ENCODE measurements around the gene KTI12.
"Not testable (repeated sequence)": the region's sequence is repeated elsewhere in the genome, so short reads cannot be mapped to it uniquely, and the experiment has no call there.

The KTI12 gene, protein sequence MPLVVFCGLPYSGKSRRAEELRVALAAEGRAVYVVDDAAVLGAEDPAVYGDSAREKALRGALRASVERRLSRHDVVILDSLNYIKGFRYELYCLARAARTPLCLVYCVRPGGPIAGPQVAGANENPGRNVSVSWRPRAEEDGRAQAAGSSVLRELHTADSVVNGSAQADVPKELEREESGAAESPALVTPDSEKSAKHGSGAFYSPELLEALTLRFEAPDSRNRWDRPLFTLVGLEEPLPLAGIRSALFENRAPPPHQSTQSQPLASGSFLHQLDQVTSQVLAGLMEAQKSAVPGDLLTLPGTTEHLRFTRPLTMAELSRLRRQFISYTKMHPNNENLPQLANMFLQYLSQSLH

DNA sequence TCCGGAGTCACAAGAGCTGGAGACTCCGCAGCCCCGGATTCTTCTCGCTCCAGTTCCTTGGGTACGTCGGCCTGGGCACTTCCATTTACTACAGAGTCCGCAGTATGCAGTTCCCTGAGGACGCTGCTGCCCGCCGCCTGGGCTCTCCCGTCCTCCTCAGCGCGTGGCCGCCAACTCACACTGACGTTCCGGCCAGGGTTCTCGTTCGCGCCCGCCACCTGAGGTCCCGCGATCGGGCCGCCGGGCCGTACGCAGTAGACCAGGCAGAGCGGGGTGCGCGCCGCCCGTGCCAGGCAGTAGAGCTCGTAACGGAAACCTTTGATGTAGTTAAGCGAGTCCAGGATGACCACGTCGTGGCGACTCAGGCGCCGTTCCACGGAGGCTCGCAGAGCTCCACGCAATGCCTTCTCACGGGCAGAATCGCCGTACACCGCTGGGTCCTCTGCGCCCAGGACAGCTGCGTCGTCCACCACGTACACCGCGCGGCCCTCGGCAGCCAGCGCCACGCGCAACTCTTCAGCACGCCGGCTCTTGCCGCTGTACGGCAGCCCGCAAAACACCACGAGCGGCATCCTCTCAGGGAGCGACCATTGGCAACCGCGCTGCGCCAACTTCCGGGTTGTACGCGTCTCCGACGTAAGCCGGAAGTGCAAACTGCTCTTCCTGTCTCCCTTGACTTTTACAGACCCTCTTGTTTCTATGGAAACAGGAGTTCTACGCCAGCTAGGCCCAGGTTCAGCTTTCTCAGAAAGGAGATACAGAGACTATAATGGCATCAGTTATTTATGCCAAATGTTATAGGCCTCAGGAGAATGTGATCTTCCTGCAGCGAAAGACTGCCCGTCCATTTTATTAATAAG is at the start of gene KTI12:
Gene KTI12, minus strand, starts transcription at position 621 of the 860 bp plus-strand sequence. Its CDS starts 49 bp downstream, at position 572.
- DNase-seq (ENCODE audit: low read depth in 2 of 2): peak; percentile 71 to 81

DNA sequence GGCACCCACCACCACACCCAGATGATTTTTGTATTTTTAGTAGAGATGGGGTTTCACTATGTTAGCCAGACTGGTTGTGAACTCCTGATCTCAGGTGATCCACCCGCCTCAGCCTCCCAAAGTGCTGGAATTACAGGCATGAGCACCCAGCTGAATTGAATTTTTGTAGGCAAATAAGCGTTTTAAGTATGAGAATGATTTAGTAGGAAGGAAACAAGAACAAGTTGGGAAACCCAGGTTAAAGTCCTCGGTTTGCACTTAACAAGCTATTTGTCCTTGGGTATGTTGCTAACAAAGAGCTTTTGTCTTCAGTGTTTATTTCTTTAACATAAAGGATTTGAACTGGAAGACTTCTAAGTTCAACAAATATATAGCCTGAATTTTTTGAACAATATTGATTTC is 46.4 kb upstream of the KTI12 start:
- DNase-seq (ENCODE audit: low read depth in 2 of 2): no peak

DNA sequence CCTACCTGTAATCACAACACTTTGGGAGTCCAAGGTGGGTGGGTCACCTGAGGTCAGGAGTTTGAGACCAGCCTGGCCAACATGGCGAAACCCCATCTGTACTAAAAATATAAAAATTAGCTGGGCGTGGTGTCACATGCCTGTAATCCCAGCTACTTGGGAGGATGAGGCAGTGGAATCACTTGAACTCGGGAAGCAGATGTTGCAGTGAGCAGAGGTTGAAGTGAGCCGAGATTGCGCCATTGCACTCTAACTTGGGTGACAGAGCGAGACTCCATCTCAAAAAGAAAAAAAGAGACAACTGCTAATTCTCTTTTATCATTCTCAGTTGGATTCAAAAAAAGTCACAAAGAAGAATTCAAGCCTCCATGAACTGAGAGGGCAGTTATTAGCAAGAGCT is 43.7 kb upstream of the KTI12 start:
- not testable (repeated sequence) for DNase-seq (ENCODE audit: low read depth in 2 of 2)

DNA sequence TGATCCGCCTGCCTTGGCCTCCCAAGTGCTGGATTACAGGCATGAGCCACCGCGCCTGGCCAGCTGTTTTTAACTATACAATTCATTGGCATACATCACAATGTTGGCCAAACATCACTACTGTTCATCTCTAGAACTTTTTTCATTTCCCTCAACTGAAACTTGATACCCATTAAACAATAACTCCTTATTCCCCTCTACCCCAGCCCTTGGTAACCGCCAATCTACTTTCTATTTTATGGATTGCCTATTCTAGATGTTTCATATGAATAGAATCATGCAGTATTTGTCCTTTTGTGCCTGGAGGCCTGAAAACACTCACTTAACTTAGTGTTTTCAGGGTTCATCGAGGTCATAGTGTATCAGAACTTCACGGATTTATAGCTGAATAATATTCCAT is 38.7 kb upstream of the KTI12 start:
- DNase-seq (ENCODE audit: low read depth in 2 of 2): no peak

DNA sequence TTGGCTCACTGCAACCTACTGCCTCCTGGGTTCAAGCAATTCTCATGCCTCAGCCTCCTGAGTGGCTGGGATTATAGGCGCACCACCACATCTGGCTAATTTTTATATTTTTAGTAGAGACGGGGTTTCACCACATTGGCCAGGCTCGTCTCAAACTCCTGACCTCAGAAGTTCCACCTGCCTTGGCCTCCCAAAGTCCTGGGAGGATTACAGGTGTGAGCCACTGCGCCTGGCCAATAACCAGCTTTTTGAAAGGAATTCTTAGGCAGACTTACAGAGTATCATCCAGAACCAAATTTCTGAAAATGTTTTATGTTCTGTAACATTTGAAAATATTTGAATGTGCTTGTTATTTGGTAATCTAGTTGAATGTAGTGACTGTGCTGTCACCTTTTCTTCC is 37.1 kb upstream of the KTI12 start:
- no peak for DNase-seq (ENCODE audit: low read depth in 2 of 2)

DNA sequence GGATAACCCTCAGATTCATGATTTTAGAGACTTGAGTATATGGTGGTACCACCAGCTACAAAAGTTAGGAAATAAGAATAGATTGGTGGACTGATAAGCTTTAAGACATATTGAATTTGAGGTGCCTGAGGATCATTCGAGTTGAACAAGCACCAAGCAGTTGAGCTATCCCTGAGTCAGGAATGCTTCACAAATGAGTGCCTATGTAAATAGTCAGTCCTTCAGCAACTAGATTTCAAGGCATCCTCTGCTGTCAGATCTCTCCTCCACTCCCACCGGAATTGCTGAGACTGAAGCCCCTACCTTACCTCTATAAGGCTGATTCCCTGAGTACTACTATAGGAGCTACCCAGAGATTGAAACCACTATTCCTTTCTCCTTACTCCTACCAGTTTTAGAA is 29.6 kb upstream of the KTI12 start:
- DNase-seq (ENCODE audit: low read depth in 2 of 2): no peak

DNA sequence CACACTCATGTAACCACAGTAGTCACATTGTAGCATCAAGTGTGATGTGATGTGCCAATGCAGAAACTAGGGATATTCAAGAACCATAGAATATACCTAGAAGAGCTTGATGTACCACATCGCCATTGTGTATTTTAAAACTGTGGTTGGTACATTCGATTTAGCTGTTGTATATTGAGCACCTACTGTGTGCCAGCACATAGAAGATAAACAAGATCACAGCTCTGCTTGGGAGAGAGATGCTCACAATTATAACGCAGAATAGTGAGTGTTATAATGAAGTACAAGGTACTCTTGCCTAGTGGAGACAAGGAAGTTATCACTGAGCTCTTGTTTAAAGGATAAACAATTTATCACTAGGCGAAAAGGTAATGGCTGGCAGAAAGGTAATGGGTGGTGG is 27.2 kb upstream of the KTI12 start:
- DNase-seq (ENCODE audit: low read depth in 2 of 2): no peak

DNA sequence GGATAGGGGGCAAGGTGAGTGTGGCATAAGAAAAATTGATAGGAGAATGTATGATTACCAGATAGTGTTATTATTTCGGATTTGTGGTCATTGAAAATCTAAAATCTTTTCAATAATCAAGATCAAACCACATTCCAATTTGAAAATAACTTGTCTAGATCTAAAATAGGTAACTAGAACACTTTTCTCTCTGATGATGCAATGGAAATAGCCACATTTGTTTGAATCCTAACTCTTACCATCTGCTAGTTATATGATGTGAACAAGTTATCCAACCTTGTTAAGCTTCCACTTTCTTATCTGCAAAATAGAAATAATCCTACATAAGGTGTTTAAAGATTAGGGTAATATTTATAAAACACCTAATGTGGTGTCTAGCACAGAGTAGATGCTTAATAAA is 26.3 kb upstream of the KTI12 start:
- no peak for DNase-seq (ENCODE audit: low read depth in 2 of 2)

DNA sequence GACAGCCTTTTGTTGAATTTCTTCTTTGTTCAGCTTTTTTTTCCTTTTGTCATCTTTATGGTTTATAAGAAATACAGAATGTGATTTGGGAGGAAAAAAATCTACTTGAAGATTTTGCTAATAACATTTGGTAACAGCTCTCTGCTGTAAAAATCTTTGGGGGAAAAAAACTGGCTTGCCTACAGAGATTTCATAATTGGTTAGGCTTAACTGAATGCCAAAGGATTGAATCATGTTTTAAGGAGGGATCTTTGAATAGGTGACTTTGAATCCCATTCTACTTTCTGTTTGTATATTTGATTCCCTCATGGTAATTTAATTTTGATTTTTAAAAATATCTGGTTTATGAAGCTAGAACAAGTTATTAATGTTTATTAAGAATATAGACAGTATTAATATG is 25.7 kb upstream of the KTI12 start:
- no peak for DNase-seq (ENCODE audit: low read depth in 2 of 2)

DNA sequence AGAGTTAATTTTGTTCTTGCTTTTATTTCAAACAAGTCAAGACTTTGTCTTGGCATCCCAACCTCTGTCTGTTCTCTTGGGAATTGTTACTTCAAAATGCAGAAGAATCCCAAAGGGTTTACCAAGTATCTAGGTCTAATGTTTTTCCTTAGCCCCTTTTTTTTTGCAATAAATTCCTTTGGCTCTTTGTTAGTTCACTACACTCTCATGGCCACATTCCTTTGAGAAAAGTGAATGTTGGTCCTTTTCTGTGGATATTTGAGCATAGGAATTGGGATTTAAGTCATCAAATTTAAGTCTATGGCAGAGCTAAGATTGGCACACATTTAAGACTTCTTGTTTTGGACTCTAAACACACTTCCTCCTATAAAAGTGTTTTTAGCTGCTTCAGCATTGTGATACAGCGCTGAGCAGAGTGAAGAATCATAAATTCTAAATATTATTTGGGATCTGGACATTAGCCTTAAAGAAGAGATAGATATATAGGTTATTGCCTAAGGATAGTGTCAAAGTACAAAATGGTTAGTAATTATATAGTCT is 24.3 kb upstream of the KTI12 start:
- no peak for DNase-seq (ENCODE audit: low read depth in 2 of 2)

DNA sequence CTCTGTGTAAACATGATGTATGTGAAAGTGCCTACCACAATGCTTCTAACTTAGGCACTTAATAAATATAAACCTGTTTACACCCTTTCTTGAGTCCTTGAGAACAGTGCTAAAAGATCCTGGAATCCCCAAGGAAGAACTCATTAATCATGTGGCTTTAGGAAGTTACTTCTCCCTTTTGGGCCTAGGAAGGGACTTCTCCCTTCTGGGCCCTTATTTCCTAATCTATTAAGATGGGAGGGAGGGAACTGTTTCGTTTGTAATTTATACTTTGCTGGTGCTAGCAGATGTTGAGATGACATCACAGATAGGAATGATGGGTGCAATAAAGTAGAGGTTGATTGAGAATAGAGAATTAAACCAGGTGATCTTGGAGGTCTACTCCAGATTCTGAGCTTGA is 23.6 kb upstream of the KTI12 start:
- no peak for DNase-seq (ENCODE audit: low read depth in 2 of 2)

DNA sequence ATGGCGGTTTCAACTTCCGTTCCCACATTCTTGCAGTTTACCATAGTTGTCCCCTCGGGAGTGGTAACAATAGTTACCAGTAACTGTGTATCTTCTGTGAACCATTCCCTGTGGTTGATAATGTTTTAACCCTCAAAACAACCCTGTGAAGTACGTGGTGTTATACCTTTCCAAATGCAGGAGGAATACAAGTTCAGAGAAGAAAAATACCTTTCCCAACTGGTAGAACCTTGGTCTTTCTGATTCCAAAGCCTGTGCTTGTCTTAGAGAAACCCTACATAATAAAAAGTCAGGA is 23.3 kb upstream of the KTI12 start:
- DNase-seq (ENCODE audit: low read depth in 2 of 2): no peak

DNA sequence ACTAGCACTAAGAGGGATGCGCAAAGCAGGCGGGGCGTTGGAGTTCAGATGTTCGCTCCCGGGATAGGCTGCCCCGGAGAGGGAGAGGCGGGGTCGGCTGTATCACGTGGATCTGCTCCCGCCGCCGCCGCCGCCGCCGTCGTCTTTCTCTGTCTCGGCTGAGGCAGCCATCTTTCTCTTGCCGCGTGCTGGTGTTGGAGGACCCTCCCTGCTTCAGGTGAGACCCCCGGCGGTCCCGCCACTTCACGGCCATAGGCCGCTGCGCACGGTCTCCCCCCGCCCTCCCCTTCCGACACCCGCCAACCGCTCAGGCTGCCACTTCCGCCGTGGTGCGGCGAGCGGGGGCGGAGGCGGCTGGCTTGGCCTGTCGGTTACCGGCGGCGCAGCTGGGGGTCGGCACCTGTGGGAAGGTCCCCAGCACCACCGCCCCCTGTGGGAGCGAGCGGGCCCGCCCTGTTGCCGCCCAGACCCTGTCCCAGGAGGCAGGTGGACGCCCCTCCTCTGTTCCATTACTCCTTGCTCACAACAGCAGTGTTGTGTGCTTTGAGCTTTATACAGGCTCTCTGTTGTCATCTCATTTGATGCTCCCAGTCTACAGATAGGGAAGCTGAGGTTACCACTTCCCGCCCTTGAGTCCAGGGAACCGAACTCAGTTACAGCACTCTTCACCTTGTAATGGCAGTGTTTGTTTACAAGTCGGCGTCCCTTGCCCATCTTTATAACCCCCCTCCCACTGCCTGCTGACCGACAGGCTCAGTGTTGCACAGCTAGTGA is 22.7 kb upstream of the KTI12 start, which contains the start of gene BTF3L4:
Gene BTF3L4, plus strand, starts transcription at position 133 of the 774 bp plus-strand sequence. CDS start 3,553 bp downstream, outside the sequence.
- peak; percentile 87 to 94 for DNase-seq (ENCODE audit: low read depth in 2 of 2)

DNA sequence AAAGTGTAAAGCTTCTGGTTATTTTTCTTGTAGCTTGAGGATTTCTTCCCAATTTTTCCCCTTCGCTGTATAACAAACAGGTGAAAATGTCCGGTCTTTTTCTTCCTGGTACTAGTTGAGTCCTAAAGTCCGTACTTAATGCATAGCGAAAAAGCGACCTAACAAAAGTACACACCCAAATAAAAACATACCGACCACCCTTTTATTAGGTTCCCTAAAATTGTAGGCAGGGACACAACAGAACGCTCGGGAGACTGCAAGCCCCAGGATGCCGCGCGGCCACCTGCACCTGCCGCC is 22.2 kb upstream of the KTI12 start:
- DNase-seq (ENCODE audit: low read depth in 2 of 2): no peak

DNA sequence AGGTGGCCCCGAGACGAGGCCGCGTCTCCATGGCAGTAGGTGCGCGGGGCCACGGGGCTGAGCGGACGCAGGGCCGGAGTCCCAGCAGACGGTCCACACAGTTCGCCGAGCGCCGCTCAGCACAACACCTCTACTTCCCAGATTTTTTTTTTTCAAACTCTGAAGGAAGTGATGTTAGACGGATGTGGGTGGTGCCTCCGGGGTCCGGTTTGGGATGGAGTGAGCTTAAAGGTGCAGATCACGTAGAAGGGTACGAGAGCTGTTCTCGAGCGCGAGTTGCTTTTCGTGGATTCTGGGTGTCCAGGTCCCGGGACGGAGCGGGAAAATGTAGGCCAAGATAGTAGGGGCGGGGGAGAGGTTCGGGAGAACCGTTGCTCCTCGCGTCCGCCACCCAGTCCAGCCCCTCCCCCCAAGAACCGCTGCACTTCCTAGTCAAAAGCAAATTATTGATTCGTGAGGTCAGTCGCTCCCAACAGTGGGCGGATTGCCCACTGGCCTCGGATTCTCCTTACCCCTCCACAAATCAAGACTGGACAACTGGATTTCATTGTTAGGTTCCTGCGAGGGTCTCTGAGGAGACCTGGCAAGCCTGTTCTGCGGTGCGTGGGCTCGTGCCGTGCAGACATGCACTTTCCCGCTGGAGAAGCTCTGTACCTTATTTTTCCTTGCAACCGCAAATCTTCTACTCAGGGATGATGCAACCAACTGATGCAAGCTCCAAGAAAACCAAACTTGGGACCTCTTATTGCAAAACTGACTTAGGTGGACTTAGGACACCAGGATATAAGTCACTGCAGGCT is 21.7 kb upstream of the KTI12 start, which contains the start of gene TXNDC12:
Gene TXNDC12, minus strand, starts transcription at position 126 of the 800 bp plus-strand sequence. Its CDS starts 95 bp downstream, at position 31.
- DNase-seq (ENCODE audit: low read depth in 2 of 2): peak; percentile 41 to 64

DNA sequence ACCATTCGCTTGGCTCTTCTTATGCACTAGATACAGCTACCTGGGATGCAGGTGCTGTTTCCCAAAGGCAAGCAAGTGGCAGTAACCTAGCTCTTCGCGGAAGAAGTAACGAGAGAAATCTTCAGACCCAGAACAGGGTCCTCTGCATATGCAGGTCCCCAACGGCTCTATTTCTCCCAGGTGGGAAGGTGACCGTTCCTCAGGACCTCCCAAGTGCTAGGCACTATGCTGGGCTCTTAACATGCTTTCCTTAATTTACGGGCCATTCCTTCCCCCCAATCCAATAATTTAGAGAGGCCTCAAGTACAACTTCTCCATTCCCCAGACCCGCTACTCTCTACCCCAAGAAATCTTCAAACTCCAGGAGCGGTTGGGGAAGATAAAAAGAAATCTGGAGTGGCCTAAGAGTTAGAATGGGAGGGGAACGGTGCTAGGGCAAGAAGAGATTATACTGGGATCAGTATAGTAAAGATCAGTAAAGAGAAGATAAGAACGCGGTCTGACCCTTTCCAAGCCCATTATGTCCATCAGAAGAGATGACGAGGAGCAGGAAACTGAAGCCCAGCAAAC is 21.0 kb upstream of the KTI12 start:
- DNase-seq (ENCODE audit: low read depth in 2 of 2): no peak

DNA sequence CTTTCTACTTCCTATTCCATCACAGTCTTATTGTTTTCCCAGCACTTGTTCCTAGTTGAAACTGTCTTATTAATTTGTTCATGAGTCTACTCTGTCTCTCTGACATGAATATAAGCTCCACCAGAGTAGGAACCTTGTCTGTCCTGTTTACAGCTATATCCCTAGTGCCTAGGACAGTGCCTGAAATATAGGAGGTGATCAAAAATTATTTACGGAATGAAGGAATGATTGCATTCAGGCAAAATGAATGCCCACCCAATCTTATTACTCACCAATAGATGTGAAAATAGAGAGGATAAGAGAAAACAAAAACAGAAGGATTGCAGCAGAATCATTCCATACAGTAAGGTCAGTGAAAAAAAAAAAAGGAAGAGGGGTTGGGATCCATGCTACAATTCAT is 20.3 kb upstream of the KTI12 start:
- no peak for DNase-seq (ENCODE audit: low read depth in 2 of 2)

DNA sequence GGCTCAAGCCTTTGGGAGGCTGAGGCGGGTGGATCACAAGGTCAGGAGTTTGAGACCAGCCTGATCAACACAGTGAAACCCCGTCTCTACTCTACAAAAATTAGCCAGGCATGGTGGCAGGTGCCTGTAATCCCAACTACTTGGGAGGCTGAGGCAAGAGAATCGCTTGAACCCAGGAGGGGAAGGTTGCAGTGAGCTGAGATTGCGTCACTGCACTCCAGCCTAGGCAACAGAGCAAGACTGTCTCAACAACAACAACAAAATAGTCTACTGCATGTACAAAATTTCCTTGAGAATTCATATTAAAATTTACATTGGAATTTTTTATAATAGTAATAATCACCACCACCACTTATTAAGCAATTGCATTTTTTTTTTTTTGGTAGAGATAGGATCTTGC is 15.7 kb upstream of the KTI12 start:
- DNase-seq (ENCODE audit: low read depth in 2 of 2): not testable (repeated sequence)

DNA sequence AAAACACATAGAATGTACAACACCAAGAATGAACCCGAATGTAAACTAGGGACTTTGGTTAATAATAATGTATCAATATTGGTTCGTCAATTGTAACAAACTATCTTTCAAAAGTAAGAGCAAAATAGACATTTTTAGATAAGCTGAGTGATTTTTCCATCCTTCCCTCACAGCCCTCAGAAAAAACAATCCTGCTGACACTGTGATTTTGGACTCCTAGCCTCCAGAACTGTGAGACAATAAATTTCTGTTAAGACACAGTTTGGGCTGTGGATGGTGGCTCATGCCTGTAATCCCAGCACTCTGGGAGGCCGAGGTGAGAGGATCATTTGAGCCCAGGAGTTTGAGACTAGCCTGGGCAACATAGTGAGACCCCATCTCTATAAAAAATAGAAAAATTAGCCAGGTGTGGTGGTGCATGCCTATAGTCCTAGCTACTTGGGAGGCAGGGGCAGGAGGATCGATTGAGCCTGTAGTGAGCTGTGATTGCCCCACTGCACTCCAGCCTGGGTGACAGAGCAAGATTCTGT is 12.1 kb upstream of the KTI12 start:
- DNase-seq (ENCODE audit: low read depth in 2 of 2): not testable (repeated sequence)

DNA sequence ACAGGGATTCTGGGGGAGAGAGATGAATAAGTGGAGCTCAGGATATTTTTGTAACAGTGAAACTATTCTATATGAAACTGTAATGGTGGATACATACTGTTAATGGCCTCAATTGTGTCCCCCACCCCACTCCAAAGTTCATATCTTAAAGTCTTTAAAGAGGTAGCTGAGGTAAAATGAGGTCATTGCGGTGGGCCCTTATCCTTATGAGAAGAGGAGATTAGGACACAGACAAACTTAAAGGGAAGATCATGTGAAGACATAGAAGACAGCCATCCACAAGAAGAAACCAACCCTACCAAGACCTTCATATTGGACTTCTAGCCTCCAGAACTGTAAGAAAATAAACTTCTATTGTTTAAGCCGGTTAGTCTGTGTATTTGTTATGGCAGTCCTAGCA is 11.6 kb upstream of the KTI12 start:
- no peak for DNase-seq (ENCODE audit: low read depth in 2 of 2)

All from stimulated activated CD4-positive, alpha-beta T cell treated with anti-CD3 and anti-CD28 coated beads, Interleukin-4, amount 100 ng/mL, for 48 hours (primary cell).